Muscle of back (tissue), 11 donors: ENCODE data around the gene RUFY4. TPM values are rescaled to one million over a fixed set of nuclear protein-coding genes. Genes with fewer than 3 reads are reported as not detected.
"Not testable (repeated sequence)": the region's sequence is repeated elsewhere in the genome, so short reads cannot be mapped to it uniquely, and the experiment has no call there.

Experiments
- DNase-seq, 3 donors: peaks; one replicate each; pipeline versions ENCODE4 v3.0.0 to v3.0.0-alpha.2; 2013
- polyA plus RNA-seq, 10 donors: library from polyadenylated mRNA; unstranded; fragments of 120-200 nt; gene quantifications; one replicate each; pipeline ENCODE4 v1.2.1, GENCODE V29; 2013; ENCODE audit not compliant: insufficient read length in 10 of 10

Gene RUFY4
- polyA plus RNA-seq, 10 donors: 0.07 to 0.32 (median 0.11) TPM; not detected in 4

- peak in 1 of 3 donors; percentile 4 for DNase-seq
These were observed 38.5 kb upstream of the RUFY4 start for GRCh38 chr2:218030409-218031195.

GRCh38 chr2:218031261-218031660 is 37.8 kb upstream of the RUFY4 start:
- DNase-seq: no peak

- DNase-seq: peak in 1 of 3 donors; percentile 21
These were observed 37.2 kb upstream of the RUFY4 start for GRCh38 chr2:218031771-218032257.

- no peak for DNase-seq
These were observed 36.5 kb upstream of the RUFY4 start for GRCh38 chr2:218032336-218033171.

DNA sequence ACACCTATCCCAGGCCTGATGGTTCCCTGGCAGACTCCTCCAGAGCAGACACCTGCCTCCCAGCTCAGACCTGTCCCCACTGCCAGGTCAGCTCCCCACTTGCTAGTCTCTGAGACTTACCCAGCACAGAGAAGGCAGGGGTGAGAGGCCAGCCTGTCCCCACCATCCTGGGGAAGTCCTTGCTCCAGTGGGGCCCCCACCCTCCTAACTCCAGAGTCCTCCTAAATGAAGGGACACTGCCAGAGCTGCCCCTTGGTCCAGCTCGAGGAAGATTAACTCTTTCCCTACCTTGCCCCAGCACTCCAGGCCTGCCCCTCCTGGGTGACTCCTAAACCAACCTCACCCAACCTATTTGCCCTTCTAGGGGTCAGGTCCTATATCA is 35.9 kb upstream of the RUFY4 start:
- DNase-seq: no peak

DNA sequence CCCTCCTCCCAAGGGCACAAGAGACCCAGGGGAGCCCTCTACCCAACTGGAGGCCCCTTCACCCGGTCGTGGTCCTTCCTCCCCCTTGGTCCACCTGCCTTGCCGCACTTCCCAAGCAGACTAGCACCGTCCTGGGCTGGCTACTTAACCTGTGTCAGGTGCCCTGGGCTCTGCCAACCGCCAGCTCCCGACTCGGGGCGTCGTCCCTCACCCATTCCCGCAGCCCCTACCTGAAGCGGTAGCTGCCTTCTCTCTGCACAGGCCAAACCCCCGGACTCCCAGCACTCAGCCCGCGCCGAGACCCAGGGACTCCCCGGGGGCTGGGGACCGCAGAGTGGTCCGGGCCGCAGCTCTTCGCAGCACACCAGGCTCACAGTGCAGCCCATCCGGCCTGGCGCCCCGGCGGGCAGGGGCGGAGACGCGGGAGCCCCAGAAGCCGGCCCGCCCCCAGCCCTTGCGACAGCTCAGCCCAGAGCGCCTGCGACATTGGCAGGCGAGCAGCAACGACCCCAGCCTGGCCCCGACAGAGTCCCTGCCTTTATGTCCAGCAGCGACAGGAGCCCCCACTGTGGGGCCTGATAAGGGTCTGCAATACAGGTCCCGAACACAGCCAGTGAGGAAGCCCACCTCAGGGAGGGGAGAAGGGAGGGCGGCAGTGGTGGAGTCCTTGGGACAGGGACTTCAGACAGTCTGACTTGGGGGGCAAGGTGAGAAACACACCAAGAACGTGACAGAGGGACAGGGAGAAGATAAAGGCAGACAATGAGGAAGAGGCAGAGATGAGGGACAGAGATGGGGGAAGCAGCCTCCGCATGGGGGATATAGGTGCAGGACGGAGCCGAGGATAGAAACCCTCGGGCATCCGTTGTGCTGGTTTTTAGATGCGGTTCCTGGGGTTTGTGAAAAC is 35.2 kb upstream of the RUFY4 start:
- no peak for DNase-seq

- peak; percentile 75 to 87 (median 80) for DNase-seq
These were observed 34.4 kb upstream of the RUFY4 start for GRCh38 chr2:218034497-218035213.

DNA sequence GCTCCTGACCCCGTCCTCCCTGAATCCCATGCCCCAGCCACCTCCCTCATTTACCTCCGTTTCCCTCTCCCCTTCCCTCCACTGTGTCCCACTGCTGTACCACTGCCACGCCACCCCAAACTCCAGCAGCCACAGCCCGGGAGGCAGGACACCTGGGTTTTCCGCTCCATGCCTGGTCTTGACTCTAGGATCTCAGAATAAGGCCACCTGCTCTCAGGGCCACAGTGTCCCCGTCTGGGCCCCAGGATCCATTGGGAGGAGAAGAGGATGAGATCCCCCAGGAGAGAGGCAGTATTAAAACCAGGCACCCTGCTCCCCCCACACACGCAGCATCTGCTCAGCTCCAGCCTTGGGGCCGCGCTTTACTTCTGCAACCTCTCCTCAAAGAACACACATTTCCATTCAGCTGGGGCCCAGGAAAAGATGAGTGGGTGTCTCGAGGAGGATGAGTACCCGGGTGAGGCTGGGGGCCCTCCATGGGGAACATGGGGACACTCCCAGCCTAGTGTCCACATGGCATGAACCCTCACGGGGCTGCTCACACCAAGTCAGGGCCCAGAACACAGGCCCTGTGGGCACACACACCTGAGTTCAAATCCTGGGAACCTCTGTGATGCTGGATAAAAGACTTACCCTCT is 33.5 kb upstream of the RUFY4 start:
- no peak for DNase-seq

- DNase-seq: no peak
These were observed 32.7 kb upstream of the RUFY4 start for GRCh38 chr2:218036371-218036770.

DNA sequence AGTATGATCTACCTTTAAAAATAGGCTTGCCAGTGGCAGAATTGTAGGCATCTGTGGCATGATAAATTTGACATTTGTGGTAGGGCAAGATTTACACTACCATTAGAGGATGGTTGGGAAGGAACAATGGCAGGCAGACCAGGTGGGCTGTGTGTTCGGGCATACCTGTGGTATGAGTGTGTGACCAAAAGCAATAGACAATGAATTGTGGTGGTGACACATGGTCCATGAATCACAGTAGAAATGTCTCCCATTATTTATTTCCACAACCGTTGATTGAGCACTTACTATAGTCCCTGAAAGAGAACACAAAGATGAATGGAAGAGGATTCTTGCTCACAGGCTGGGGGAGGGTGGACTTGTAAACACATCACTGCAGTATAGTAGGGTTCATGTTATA is 29.9 kb upstream of the RUFY4 start:
- no peak for DNase-seq

DNA sequence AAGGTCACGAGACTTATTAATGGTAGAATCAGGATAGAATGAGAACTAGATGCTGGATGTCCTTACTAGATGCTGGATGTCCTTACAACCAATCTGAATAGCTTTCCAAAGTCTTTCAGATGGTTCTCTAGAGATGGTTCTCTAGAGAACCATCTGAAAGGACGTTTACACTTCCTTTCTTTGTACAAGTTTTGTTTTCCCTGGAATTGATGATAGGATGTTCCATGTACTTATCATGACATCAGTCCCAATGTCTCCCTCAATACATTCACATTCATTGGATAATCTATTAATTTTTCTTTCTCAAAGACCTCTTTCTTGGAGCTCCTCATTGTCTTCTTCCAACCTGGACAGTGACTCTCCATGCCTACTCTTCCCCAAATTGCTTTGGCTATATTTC is 28.2 kb upstream of the RUFY4 start:
- DNase-seq: no peak

DNA sequence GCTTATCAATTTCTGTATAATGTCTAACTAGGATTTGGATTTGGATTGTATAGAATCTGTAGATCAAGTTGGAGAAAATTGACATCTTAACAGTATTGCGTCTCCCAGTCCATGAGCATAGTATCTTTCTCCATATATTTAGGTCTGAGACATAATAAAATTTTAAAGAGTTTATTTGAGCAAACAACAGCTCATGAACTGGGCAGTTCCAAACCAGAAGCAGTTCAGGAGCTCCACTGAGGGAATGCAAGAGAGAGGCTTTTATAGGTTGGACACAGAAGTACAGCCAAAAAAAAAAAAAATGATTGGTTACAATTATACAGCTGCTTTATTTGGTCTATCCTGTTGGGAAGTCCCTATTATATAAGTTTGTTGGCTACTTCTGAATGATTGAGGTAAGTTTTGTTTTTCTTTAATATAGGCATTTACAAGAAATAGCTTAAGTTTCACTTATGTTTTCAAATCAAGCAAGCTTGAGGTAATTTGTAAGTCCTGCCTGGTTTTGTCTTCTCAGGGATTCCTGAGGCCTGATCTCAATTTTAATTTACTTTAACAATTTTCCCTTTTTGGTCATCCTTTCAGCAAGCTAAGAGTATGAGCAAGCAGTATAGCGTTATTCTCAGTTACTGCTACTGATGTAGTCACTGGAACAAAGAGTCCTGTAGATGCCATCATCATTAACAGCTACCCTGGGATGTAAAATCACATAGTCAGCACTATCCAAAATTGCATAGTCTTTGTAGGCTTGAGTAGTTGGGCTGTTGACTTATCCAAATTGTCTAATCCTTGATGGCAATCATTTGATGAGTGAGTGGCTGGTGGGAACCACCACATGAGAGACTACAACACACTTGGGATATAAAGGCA is 27.5 kb upstream of the RUFY4 start:
- DNase-seq: no peak

DNA sequence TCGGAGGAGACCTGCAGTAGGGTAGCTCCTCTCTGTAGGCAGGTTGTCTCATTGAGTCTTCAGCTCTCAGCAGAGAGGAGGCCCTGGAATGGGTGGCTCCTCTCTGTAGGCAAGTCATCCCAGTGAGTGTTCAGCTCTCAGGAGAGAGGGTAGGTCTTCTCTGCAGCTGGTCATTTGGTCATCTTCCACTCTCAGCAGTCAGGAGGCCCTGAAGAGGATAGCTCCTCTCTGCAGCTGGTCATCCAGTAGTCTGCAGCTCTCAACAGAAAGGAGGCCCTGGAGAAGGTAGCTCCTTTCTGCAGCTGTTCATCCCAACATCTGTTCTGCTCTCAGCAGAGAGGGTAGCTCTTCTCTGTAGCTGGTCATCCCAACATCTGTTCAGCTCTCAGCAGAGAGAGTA is 26.0 kb upstream of the RUFY4 start:
- no peak for DNase-seq

DNA sequence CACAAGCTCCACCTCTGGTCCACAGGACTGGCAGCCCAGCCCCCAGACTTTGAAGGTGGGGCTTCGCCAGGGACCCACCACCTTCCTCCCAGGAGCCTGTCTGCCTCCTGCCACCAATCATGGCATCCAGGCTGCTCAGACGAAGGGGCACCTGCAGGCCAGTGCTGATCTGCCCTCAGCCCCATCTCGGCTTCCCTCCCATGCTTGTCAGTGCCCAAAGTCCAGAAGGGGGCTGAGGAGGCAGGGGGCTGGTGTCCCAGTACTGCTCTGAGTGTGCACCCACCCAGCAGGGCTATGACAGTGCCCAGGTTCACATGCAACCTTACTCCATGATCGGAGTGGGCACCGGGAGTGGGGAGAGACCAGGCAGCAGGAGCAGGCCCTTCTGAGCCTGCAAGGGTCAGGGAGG is 25.3 kb upstream of the RUFY4 start:
- DNase-seq: no peak

DNA sequence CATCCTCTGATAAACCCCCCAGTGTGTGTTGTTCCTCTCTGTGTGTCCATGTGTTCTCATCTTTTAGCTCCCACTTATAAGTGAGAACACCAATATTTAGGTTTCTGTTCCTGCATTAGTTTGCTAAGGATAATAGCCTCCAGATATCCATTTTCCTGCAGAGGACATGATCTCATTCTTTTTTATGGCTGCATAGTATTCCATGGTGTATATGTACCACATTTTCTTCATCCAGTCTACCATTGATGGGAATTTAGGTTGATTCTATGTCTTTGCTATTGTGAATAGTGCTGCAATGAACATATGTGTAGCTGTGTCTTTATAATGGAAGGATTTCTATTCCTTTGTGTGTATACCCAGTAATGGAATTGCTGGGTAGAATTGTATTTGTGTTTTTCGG is 24.5 kb upstream of the RUFY4 start:
- not testable (repeated sequence) for DNase-seq

DNA sequence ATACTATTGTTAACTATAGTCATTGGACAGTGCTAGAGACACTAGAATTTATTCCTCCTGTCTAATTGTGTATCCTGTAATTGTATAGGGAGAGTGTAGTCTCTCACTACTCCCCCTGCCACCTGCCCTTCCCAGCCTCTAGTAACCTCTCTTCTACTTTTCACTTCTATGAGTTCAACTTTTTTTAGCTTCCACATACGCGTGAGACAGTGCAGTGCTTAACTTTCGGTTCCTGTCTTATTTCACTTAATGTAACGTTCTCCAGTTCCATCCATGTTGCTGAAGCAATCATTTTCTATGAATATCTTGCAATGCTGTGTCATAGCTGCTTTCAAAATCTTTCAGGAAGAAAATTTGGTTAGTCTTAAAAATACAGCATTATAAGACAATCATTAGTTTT is 22.8 kb upstream of the RUFY4 start:
- no peak for DNase-seq

DNA sequence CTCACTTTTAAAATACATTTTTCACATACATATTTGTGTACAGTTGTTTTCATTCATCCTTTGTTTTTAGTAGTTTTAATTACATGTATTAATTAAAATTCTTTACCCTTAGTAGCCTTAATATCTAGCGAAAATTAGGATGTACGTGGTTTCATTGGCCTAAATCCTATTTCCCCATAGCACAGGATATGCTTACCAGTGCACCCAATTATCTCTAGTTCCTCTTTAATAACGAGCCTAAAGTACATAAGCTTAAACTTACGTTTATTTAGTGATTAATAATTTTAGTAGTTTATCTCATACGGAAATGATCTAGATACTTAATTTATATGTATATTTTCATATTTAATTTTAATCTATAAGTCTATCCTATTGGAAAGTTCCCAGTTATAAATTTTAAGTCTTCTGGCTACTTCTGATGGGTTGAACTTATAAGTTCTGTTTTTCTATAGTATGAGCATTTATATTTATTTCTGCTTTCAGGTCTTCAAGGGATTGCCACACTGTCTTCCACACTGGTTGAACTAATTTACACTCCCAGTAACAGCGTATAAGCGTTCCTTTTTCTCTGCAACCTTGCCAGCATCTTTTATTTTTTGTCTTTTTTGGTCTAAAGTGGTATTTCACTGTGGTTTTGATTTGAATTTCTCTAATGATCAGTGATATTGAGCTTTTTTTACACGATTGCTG is 21.4 kb upstream of the RUFY4 start:
- no peak for DNase-seq

DNA sequence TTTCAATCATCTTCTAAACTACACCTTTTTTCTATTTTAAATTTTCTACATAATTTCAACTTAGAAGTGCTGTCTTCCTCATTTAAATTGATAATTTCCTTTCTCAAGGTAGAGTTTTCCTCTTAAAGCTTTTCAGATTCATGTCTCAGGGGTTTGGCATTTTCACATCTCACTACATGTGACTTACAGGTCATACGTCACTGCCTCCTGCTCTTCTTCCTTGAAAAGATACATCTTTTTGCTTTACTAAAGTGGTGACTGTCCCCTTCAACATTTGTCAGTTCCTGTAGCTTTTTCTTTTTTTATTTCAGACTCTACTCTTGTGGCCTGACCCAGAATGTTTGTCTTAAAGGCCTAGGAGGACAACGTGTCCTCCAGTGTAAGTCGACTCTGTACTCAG is 17.1 kb upstream of the RUFY4 start:
- no peak for DNase-seq

DNA sequence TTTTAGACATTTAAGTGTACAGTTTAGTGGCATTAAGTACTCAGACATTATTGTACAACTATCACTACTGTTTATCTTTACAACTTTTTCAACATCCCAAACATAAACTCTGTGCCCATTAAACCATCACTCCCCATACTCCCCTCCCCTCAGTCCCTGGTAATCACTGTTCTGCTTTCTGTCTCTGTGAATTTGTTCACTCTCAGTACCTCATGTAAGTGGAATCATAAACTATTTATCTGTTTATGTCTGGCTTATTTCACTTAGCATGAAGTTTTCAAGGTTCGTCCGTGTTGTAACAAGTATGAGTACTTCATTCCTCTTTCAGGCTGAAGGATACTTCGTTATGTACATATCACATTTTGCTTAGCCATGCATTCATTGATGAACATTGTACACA is 9.8 kb upstream of the RUFY4 start:
- DNase-seq: no peak
